PC-3 (cell line): Measurements from ENCODE around the gene USP20. TPM values are rescaled to one million over a fixed set of nuclear protein-coding genes. Genes with fewer than 3 reads are reported as not detected.

Source experiments
- ATAC-seq: fragments of 200-7000 bp; cut with Tn5 transposase; 2 replicates; pipeline ENCODE4 v1.9.1; 2020; ENCODE audit warnings: mild to moderate bottlenecking, moderate library complexity
- BruUV-seq: library from RNA; stranded (reverse); fragments of 400-500 nt; replicated peaks from 2 replicates; lab custom pipeline; 2021; lab: Mats Ljungman, UMichigan
- CTCF ChIA-PET: fragments of 300-600 bp; sonication (Branson Sonifier 250); formaldehyde crosslinking; loops from one replicate; lab custom pipeline; 2022; ENCODE audit warnings: antibody characterized with exemption; lab: Charles Lee
- POLR2A ChIA-PET: fragments of 300-600 bp; sonication (Branson Sonifier 250); formaldehyde crosslinking; loops from one replicate; lab custom pipeline; 2022; ENCODE audit warnings: antibody characterized with exemption; ENCODE audit not compliant: unreplicated experiment; lab: Charles Lee
- DNase-seq: peaks from one replicate; pipeline ENCODE4 v3.0.0-alpha.2; 2015
- H2AFZ ChIP-seq: fragments of 300-600 bp; sonication (generic); 2 replicates; pipeline ENCODE4 v1.6.0; 2016; ENCODE audit warnings: antibody characterized with exemption, low read length
- H3F3A ChIP-seq: fragments of 300-600 bp; sonication (generic); one replicate; pipeline ENCODE4 v1.6.0; 2017; ENCODE audit warnings: antibody characterized with exemption, low read length, control low read depth, mild to moderate bottlenecking; ENCODE audit not compliant: unreplicated experiment
- H3K27ac ChIP-seq: fragments of 300-600 bp; sonication (generic); 2 replicates; pipeline ENCODE4 v1.5.1; 2016; ENCODE audit warnings: mild to moderate bottlenecking, low read length
- H3K27me3 ChIP-seq: fragments of 300-600 bp; sonication (generic); 2 replicates; pipeline ENCODE4 v1.6.1; 2016; ENCODE audit warnings: low read length, mixed read lengths
- H3K36me3 ChIP-seq: fragments of 300-600 bp; sonication (generic); 2 replicates; pipeline ENCODE4 v1.6.1; 2016; ENCODE audit warnings: low read depth, mixed run types, low read length, mixed read lengths
- H3K4me1 ChIP-seq: fragments of 300-600 bp; sonication (generic); 2 replicates; pipeline ENCODE4 v1.5.1; 2016; ENCODE audit warnings: low read length; ENCODE audit not compliant: insufficient read depth
- H3K4me2 ChIP-seq: fragments of 300-600 bp; sonication (generic); 2 replicates; pipeline ENCODE4 v1.6.0; 2016; ENCODE audit warnings: low read length
- H3K4me3 ChIP-seq: fragments of 300-600 bp; sonication (generic); 2 replicates; pipeline ENCODE4 v1.5.1; 2016; ENCODE audit warnings: mild to moderate bottlenecking, low read length, mixed read lengths
- H3K79me2 ChIP-seq: fragments of 300-600 bp; sonication (generic); 2 replicates; pipeline ENCODE4 v1.6.1; 2017; ENCODE audit warnings: low read length, mixed read lengths
- H3K9ac ChIP-seq: fragments of 300-600 bp; sonication (generic); 2 replicates; pipeline ENCODE4 v1.6.0; 2016; ENCODE audit warnings: mild to moderate bottlenecking, low read length
- H3K9me2 ChIP-seq: fragments of 300-600 bp; sonication (generic); replicated peaks from 2 replicates; pipeline ENCODE4 v1.6.1; 2016; ENCODE audit warnings: mixed run types, low read length, mixed read lengths
- H3K9me3 ChIP-seq: fragments of 300-600 bp; sonication (generic); 2 replicates; pipeline ENCODE4 v1.6.1; 2016; ENCODE audit warnings: low read length, mixed read lengths
- H4K20me1 ChIP-seq: fragments of 300-600 bp; sonication (generic); 2 replicates; pipeline ENCODE4 v1.6.1; 2016; ENCODE audit warnings: low read length, mixed read lengths
- EZH2 ChIP-seq: fragments of 300-600 bp; sonication (generic); IDR thresholded peaks from one replicate; pipeline ENCODE4 v1.6.1; 2017; ENCODE audit warnings: antibody characterized with exemption, mild to moderate bottlenecking, low read length; ENCODE audit not compliant: unreplicated experiment
- EZH2phosphoT487 ChIP-seq: fragments of 300-600 bp; sonication (generic); IDR thresholded peaks from 2 replicates; pipeline ENCODE4 v1.6.1; 2018; ENCODE audit warnings: mild to moderate bottlenecking, antibody characterized with exemption, low read length, borderline replicate concordance
- intact Hi-C: fragments of 100-400 bp; cut with micrococcal nuclease; formaldehyde crosslinking; loops from 2 replicates; pipeline ENCODE4 v1.9.0; 2023
- total RNA-seq: library from RNA; depleted of rRNA; stranded (reverse); fragments of >200 nt; gene quantifications from 2 replicates; pipeline ENCODE4 v1.2.3, GENCODE V29; 2014
- TF ChIP-seq, protein P1 (sequence below): fragments of 300-600 bp; sonication (generic); conservative IDR thresholded peaks from 2 replicates; pipeline ENCODE4 v1.5.1; 2017; ENCODE audit warnings: antibody characterized with exemption, low read depth, mild to moderate bottlenecking, low read length

USP20 gene
- total RNA-seq, 1 experiment from 2014 or later: 15.0 TPM

DNA sequence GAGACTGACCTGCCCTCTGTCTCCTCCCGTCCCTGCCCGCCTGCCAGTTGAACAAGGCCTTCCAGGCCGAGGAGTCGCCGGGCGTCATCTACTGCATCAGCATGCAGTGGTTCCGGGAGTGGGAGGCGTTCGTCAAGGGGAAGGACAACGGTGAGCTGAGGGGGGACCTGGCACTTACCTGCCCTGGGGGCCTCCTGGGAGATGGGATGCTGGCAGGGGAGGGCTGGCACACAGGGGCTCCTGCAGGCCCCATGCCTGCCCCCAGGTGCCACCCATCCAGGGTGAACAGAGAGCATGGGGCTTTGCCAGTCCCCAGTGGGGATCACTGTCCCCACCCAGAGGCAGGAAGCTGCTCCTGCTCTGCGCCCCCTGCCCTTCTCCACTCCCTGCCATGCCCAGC, 43.0 kb downstream of the USP20 start:
- Histone ChIP-seq H3K9me2 (no peaks in the 10 kb centered on the region), H3K27me3 (no peaks in the 10 kb centered on the region), H3K36me3 (no peaks in the 10 kb centered on the region), H3K79me2 (no peaks in the 10 kb centered on the region), H3K9ac (no peak overlapping the region), H3K9me3 (no peaks in the 10 kb centered on the region), H3K4me2 (no peak overlapping the region), H3F3A (no peaks in the 10 kb centered on the region), H2AFZ (no peak overlapping the region), H3K4me1 (no peaks in the 10 kb centered on the region), H3K4me3 (no peak overlapping the region), H3K27ac (no peak overlapping the region), H4K20me1 (no peaks in the 10 kb centered on the region)
- POLR2A ChIA-PET: no interaction called here
- no peak for TF ChIP-seq EZH2phosphoT487
- no peak for TF ChIP-seq EZH2
- TF ChIP-seq, protein P1, sequence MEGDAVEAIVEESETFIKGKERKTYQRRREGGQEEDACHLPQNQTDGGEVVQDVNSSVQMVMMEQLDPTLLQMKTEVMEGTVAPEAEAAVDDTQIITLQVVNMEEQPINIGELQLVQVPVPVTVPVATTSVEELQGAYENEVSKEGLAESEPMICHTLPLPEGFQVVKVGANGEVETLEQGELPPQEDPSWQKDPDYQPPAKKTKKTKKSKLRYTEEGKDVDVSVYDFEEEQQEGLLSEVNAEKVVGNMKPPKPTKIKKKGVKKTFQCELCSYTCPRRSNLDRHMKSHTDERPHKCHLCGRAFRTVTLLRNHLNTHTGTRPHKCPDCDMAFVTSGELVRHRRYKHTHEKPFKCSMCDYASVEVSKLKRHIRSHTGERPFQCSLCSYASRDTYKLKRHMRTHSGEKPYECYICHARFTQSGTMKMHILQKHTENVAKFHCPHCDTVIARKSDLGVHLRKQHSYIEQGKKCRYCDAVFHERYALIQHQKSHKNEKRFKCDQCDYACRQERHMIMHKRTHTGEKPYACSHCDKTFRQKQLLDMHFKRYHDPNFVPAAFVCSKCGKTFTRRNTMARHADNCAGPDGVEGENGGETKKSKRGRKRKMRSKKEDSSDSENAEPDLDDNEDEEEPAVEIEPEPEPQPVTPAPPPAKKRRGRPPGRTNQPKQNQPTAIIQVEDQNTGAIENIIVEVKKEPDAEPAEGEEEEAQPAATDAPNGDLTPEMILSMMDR: no peak
- CTCF ChIA-PET: no interaction called here
- intact Hi-C loops: no loop called here
- no peak for ATAC-seq
- BruUV-seq: no TSS peak
- no peak for DNase-seq

DNA sequence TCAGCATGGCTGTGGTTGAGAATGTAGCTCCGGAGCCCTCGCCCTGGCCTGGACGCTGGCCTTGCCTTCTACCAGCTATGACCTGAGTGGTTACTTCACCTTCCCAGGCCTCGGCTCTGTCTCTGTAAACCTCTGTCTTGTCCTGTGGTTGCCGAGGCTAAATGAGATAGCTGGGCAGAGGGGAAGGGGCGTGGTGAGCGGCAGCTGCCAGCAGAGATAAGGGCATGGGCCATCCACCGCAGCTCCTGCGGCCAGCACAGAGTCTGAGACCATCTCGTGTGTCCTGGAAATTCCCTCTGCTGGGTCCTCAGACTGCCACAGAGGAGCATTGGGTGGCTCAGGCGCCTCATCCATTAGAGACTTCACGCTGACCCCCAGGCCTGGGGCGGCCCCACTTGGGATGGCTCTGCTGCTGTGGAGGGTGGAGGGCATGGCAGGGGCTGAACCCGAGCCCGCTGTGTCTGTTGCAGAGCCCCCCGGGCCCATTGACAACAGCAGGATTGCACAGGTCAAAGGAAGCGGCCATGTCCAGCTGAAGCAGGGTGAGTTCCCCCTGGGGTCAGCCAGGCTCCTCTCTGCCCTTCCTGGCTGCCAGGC, 43.9 kb downstream of the USP20 start:
- CTCF ChIA-PET: interaction anchor here (0.5 kb wide), 1 partner anchor 31 kb away, joined by 3 read pairs; no protein-coding TSS in a partner anchor
- intact Hi-C loops: no loop called here
- peaks cover 5% of the 10 kb centered on the region for H3K4me1 ChIP-seq

More for the DNA sequence above, 43.9 kb downstream of the USP20 start:
- ATAC-seq: no peak
- DNase-seq: no peak
- Histone ChIP-seq H3K79me2 (no peaks in the 10 kb centered on the region), H3K4me3 (no peak overlapping the region), H3K9me3 (no peaks in the 10 kb centered on the region), H3F3A (no peaks in the 10 kb centered on the region), H3K27ac (no peak overlapping the region), H3K9ac (no peak overlapping the region), H3K4me2 (no peak overlapping the region), H4K20me1 (no peaks in the 10 kb centered on the region), H3K36me3 (no peaks in the 10 kb centered on the region), H3K9me2 (no peaks in the 10 kb centered on the region), H3K27me3 (no peaks in the 10 kb centered on the region), H2AFZ (no peak overlapping the region)
- no peak for TF ChIP-seq EZH2
- no peak for TF ChIP-seq EZH2phosphoT487
- TF ChIP-seq, protein P1: no peak
- POLR2A ChIA-PET: no interaction called here
- BruUV-seq: no TSS peak
